Karpas-422 (cell line): ENCODE measurements around the gene NECAP2. TPM values are rescaled to one million over a fixed set of nuclear protein-coding genes. Genes with fewer than 3 reads are reported as not detected.
"Not testable (repeated sequence)": the region's sequence is repeated elsewhere in the genome, so short reads cannot be mapped to it uniquely, and the experiment has no call there.

Source experiments
- DNase-seq: peaks from one replicate; pipeline ENCODE4 v3.0.0-alpha.2; 2015
- H2AFZ ChIP-seq: fragments of 200-600 bp; sonication (generic); 2 replicates; pipeline ENCODE4 v1.6.1; 2014; ENCODE audit warnings: antibody characterized with exemption, low read length, mixed read lengths
- H3K27ac ChIP-seq: fragments of 200-600 bp; sonication (generic); 2 replicates; pipeline ENCODE4 v1.5.1; 2014; ENCODE audit warnings: mild to moderate bottlenecking, low read length, moderate library complexity
- H3K27me3 ChIP-seq: fragments of 200-600 bp; sonication (generic); 2 replicates; pipeline ENCODE4 v1.6.1; 2014; ENCODE audit warnings: low read length, mixed read lengths
- H3K36me3 ChIP-seq: fragments of 200-600 bp; sonication (generic); 2 replicates; pipeline ENCODE4 v1.6.1; 2014; ENCODE audit warnings: low read length, mixed read lengths; ENCODE audit not compliant: insufficient read depth
- H3K4me1 ChIP-seq: fragments of 200-600 bp; sonication (generic); 2 replicates; pipeline ENCODE4 v1.6.1; 2014; ENCODE audit warnings: mild to moderate bottlenecking, low read length, mixed read lengths
- H3K4me2 ChIP-seq: fragments of 200-600 bp; sonication (generic); 2 replicates; pipeline ENCODE4 v1.6.1; 2014; ENCODE audit warnings: low read length, low read depth, mild to moderate bottlenecking; ENCODE audit not compliant: poor library complexity, severe bottlenecking
- H3K4me3 ChIP-seq: fragments of 200-600 bp; sonication (generic); 2 replicates; pipeline ENCODE4 v1.5.1; 2014; ENCODE audit warnings: mild to moderate bottlenecking, antibody characterized with exemption, low read length, mixed read lengths
- H3K79me2 ChIP-seq: fragments of 200-600 bp; sonication (generic); 2 replicates; pipeline ENCODE4 v1.6.1; 2014; ENCODE audit warnings: mild to moderate bottlenecking, low read length, mixed read lengths
- H3K9ac ChIP-seq: fragments of 200-600 bp; sonication (generic); 2 replicates; pipeline ENCODE4 v1.6.0; 2014; ENCODE audit warnings: low read length
- H3K9me2 ChIP-seq: fragments of 200-600 bp; sonication (generic), shearing (Covaris generic); replicated peaks from 2 replicates; pipeline ENCODE4 v1.6.0; 2014; ENCODE audit warnings: mild to moderate bottlenecking, low read length, moderate library complexity; ENCODE audit not compliant: insufficient read depth
- H3K9me3 ChIP-seq: fragments of 300-700, 200-600 bp; sonication (generic); 2 replicates; pipeline ENCODE4 v1.6.1; 2014; ENCODE audit warnings: low read length, mixed read lengths
- H4K20me1 ChIP-seq: fragments of 200-600 bp; sonication (generic); 2 replicates; pipeline ENCODE4 v1.6.1; 2014; ENCODE audit warnings: mild to moderate bottlenecking, antibody characterized with exemption, low read length, low read depth; ENCODE audit not compliant: insufficient read depth
- total RNA-seq: library from RNA; depleted of rRNA; stranded (reverse); fragments of >200 nt; shearing (Covaris generic); gene quantifications from 2 replicates; pipeline ENCODE4 v1.2.3, GENCODE V29; 2014; ENCODE audit warnings: low replicate concordance

Gene NECAP2
- total RNA-seq, 1 experiment from 2014 or later: 54.9 TPM

- not testable (repeated sequence) for H3K9me3 ChIP-seq
Observed at GRCh38 chr1:16500466-16500865, 59.9 kb downstream of the NECAP2 start.

GRCh38 chr1:16500975-16501374 lies 60.5 kb downstream of the NECAP2 start:
- not testable (repeated sequence) for H3K79me2 ChIP-seq, H3K27me3 ChIP-seq, H3K4me2 ChIP-seq, H3K27ac ChIP-seq, H3K4me3 ChIP-seq, H3K9ac ChIP-seq, H3K36me3 ChIP-seq, H2AFZ ChIP-seq, H4K20me1 ChIP-seq, DNase-seq, H3K9me3 ChIP-seq, H3K9me2 ChIP-seq
- peaks cover 11% of the 10 kb centered on the region for H3K4me1 ChIP-seq

More at GRCh38 chr1:16500466-16500865, 59.9 kb downstream of the NECAP2 start:
- H3K27ac ChIP-seq, H3K4me2 ChIP-seq, H2AFZ ChIP-seq, H3K79me2 ChIP-seq, DNase-seq, H3K4me3 ChIP-seq, H3K27me3 ChIP-seq, H3K36me3 ChIP-seq, H4K20me1 ChIP-seq, H3K9ac ChIP-seq, H3K9me2 ChIP-seq: not testable (repeated sequence)
- peaks cover 11% of the 10 kb centered on the region for H3K4me1 ChIP-seq

- H2AFZ ChIP-seq, H3K9ac ChIP-seq, H3K27ac ChIP-seq, H3K9me3 ChIP-seq, H3K36me3 ChIP-seq, H3K27me3 ChIP-seq, DNase-seq, H3K9me2 ChIP-seq, H3K4me2 ChIP-seq, H3K4me3 ChIP-seq, H3K79me2 ChIP-seq, H4K20me1 ChIP-seq: not testable (repeated sequence)
- H3K4me1 ChIP-seq: peaks cover 11% of the 10 kb centered on the region
Observed at GRCh38 chr1:16501446-16501845, 60.9 kb downstream of the NECAP2 start.

GRCh38 chr1:16503494-16503893 lies 63.0 kb downstream of the NECAP2 start:
- peaks cover 9% of the 10 kb centered on the region for H3K4me1 ChIP-seq
- no peaks in the 10 kb centered on the region for H3K9me2 ChIP-seq
- H3K9ac ChIP-seq: no peak overlapping the region
- no peaks in the 10 kb centered on the region for H3K27me3 ChIP-seq
- H2AFZ ChIP-seq: no peak overlapping the region
- H3K79me2 ChIP-seq: no peaks in the 10 kb centered on the region
- H3K27ac ChIP-seq: no peak overlapping the region
- H3K36me3 ChIP-seq: no peaks in the 10 kb centered on the region; the same call in 1 of the 2 replicates
- DNase-seq: no peak
- no peaks in the 10 kb centered on the region for H4K20me1 ChIP-seq
- no peaks in the 10 kb centered on the region; the same call in 1 of the 2 replicates for H3K9me3 ChIP-seq
- no peak overlapping the region for H3K4me2 ChIP-seq
- no peak overlapping the region for H3K4me3 ChIP-seq

- H3K4me2 ChIP-seq, H3K9ac ChIP-seq, H2AFZ ChIP-seq, H3K9me2 ChIP-seq, H3K36me3 ChIP-seq, H3K4me1 ChIP-seq, H4K20me1 ChIP-seq, DNase-seq, H3K79me2 ChIP-seq, H3K9me3 ChIP-seq, H3K4me3 ChIP-seq, H3K27ac ChIP-seq, H3K27me3 ChIP-seq: not testable (repeated sequence)
Observed at GRCh38 chr1:16505870-16506269, 65.3 kb downstream of the NECAP2 start.

GRCh38 chr1:16506364-16507136 lies 66.0 kb downstream of the NECAP2 start:
- peak; percentile 47 for DNase-seq
- H3K9ac ChIP-seq: not testable (repeated sequence)

GRCh38 chr1:16508861-16509445 lies 68.4 kb downstream of the NECAP2 start:
- not testable (repeated sequence) for H3K79me2 ChIP-seq, H3K9me2 ChIP-seq, H3K4me1 ChIP-seq, H3K36me3 ChIP-seq, H3K4me2 ChIP-seq, H3K4me3 ChIP-seq, H3K9ac ChIP-seq, H4K20me1 ChIP-seq, H3K27me3 ChIP-seq, H3K27ac ChIP-seq, H2AFZ ChIP-seq, H3K9me3 ChIP-seq
- DNase-seq: peak; percentile 63

More at GRCh38 chr1:16506364-16507136, 66.0 kb downstream of the NECAP2 start:
- H3K9me3 ChIP-seq, H3K27me3 ChIP-seq, H3K27ac ChIP-seq, H3K36me3 ChIP-seq, H2AFZ ChIP-seq, H3K9me2 ChIP-seq, H3K4me2 ChIP-seq, H3K4me3 ChIP-seq, H4K20me1 ChIP-seq, H3K79me2 ChIP-seq, H3K4me1 ChIP-seq: not testable (repeated sequence)
